Activated T-cell treated with anti-CD3 and anti-CD28 coated beads, Interleukin-2, amount 50 U/mL, for 4 hours (primary cell): ENCODE data around the gene APOBEC3H. TPM values are rescaled to one million over a fixed set of nuclear protein-coding genes. Genes with fewer than 3 reads are reported as not detected.

Source experiments
- ATAC-seq, 2 donors: fragments of 200-7000 bp; cut with Tn5 transposase; one replicate each; pipeline ENCODE4 v1.10.0; 2021
- DNase-seq: peaks from one replicate; pipeline ENCODE4 v3.0.0-alpha.2; 2020
- H3K27me3 Mint-ChIP-seq: one replicate; pipeline ENCODE4 v1.8.0; 2021; ENCODE audit warnings: low read depth, mixed read lengths
- H3K36me3 Mint-ChIP-seq: one replicate; pipeline ENCODE4 v1.8.0; 2022; ENCODE audit warnings: mixed read lengths; ENCODE audit not compliant: insufficient read depth
- H3K4me1 Mint-ChIP-seq: one replicate; pipeline ENCODE4 v1.8.0; 2021; ENCODE audit warnings: low read depth, mixed read lengths
- H3K4me3 Mint-ChIP-seq: one replicate; pipeline ENCODE4 v1.8.0; 2021; ENCODE audit warnings: mild to moderate bottlenecking, moderate library complexity, mixed read lengths
- H3K9me3 Mint-ChIP-seq: one replicate; pipeline ENCODE4 v1.8.0; 2021; ENCODE audit warnings: mixed read lengths
- total RNA-seq, 3 donors: library from RNA; stranded (reverse); gene quantifications; one replicate each; pipeline ENCODE4 v1.2.1, GENCODE V29; 2021

APOBEC3H gene
- total RNA-seq, 3 donors from 2014 or later = 0.79 to 0.82 TPM; not detected in 1

DNA sequence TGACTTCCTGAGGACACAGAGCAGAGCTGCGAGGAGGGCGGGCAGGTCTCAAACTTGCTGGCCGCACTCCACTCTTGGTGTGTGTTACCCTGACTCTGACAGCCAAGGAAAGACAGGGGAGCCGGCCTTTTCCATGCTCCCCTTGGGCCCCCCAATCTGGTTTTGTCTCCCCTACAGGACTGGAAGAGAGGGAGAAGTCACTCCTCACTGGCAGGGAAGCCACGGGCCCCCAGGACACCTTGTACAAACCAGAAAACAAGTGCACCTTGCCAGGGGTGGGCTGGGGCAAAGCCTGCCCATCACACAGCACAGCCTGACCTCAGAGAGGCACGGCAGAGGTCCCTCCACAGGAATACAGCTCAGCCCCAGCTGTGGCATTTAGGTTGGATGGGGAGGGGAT lies 35.2 kb downstream of the APOBEC3H start:
- DNase-seq = no peak
- H3K27me3 Mint-ChIP-seq = no peaks in the 10 kb centered on the region
- no peaks in the 10 kb centered on the region for H3K4me1 Mint-ChIP-seq
- H3K4me3 Mint-ChIP-seq = no peak overlapping the region
- no peaks in the 10 kb centered on the region for H3K9me3 Mint-ChIP-seq
- ATAC-seq = no peak
- H3K36me3 Mint-ChIP-seq = peaks cover 5% of the 10 kb centered on the region

DNA sequence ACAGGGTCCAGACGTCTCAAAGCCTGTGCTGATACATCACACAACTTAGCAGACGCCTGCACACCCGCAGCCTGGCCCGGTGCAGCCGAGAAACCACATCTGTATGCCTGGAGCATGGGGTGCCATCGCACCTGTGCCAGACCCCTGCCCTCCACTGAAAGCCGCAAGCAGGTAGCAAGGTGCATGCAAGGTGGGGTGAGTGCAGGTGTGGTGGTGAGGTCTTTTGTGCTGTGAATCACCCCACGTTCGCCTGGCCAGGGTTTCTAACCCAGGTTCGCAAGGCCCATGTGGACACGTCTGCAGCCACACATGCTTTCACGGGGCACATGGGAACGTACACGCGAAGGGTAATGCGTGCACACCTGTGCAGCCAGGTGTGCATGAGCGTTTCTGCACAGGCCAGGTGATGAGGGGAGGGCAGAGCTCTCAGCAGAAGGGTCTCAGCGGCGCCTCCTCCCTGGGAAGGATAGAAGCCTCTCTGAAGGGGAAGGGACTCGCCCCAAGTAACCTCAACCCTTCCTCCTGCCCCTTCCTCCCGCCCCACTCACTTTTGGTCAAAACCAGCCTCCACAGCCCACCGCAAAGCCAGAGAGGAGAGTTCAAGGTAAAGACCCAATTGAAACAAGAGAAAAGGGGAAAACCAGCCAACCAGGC lies 36.0 kb downstream of the APOBEC3H start:
- no peak for DNase-seq

DNA sequence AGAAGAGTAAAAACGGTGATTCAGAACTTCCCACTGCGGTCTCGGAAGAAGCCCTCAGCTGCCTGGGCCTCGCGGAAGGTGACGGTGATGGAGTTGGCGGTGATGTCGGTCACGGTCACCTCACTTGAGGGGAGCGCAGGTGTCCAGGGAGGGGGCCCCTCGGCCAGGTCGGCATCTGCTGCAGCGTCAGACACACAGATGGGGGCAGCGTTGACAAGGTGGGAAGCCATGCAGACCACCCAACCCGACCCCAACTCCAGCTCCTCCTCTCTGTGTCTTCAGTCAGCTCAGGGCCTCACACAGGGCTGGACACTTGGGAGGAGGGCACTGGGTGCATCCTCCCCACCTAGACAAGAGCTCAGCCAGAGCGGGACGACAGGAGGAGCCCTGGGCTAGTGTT lies 36.8 kb downstream of the APOBEC3H start:
- H3K4me1 Mint-ChIP-seq = no peaks in the 10 kb centered on the region
- peaks cover 5% of the 10 kb centered on the region for H3K36me3 Mint-ChIP-seq

More for the DNA sequence above, 36.0 kb downstream of the APOBEC3H start:
- no peak overlapping the region for H3K4me3 Mint-ChIP-seq
- no peak for ATAC-seq
- no peaks in the 10 kb centered on the region for H3K4me1 Mint-ChIP-seq
- no peaks in the 10 kb centered on the region for H3K27me3 Mint-ChIP-seq
- no peaks in the 10 kb centered on the region for H3K9me3 Mint-ChIP-seq
- H3K36me3 Mint-ChIP-seq = peaks cover 5% of the 10 kb centered on the region

DNA sequence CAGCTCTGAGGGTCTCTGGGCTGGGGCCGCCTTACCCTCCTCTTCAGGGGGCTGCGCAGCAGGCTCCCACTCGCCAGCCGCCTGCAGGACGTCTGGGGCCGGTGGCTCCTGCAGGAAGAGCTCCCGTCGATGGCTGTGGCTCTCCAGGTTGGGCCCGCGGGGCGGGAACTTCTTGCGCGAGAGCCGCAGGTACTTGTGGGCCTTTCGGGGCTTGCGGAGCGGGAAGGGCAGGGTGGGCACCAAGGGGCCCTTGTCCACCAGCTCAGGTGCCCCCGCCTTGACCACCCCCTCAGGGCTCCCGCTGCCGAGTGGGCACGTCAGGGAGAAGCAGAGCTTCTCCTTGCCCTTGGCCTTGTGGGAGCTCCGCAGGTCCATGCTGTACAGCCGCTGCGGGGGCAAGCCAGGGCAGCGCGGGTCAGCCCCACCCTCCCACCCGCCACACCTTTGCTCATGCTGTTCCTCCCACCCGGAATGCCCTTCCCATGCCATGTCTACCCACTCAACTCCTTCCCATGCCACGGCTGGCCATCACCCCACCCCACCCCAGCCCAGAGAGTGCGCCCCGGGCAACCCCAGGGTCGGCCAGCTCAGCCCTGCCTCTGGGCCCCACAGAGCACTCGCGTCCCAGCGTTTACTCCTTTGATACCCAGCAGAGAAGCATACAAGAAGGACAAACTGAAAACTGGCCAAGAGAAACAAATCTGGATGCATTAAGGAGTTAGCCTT lies 37.5 kb downstream of the APOBEC3H start:
- Mint-ChIP-seq H3K9me3 (no peaks in the 10 kb centered on the region), H3K4me1 (no peaks in the 10 kb centered on the region), H3K27me3 (no peaks in the 10 kb centered on the region), H3K4me3 (no peak overlapping the region), H3K36me3 (peaks cover 5% of the 10 kb centered on the region)
- ATAC-seq = no peak
- DNase-seq = no peak

More for the DNA sequence above, 36.8 kb downstream of the APOBEC3H start:
- no peak for DNase-seq
- Mint-ChIP-seq H3K4me3 (no peak overlapping the region), H3K9me3 (no peaks in the 10 kb centered on the region), H3K27me3 (no peaks in the 10 kb centered on the region)
- no peak for ATAC-seq

DNA sequence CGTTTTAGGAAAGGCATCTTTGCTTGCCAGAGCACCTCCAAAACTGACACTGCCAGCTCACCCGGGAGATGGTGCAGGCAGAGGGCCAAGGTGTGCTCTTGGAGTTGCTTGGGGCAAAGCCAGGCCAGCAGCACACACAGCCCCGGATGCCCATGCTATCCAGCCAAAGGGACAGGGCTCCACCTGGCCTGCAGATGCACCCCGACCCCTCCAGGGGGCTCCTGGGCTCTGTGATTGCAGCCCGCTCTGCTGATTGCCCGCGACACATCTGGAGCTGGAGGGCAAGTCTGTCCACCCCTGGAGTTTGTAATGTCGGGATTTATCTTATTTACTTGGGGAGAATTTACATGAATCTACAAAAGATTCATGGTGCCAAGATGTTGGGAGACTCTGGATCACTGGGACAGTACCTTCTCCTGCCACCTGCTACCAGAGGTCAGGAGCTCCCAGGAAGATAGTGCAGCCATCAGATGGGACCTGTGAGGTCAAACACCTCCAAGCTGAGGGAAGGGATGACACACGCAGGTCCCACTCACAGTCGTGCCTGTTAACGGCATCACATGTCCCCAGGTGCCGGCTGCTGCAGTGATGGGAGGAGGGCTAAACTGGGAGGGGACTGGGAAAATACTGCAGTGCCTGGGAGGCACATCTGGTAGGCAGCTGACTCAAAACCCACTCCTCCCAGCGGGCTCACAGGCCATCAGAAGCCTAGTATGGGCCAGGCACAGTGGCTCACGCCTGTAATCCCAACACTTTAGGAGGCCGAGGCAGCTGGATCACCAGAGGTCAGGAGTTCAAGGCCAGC lies 38.2 kb downstream of the APOBEC3H start:
- Mint-ChIP-seq H3K36me3 (peaks cover 5% of the 10 kb centered on the region), H3K27me3 (no peaks in the 10 kb centered on the region), H3K4me1 (peaks cover 3% of the 10 kb centered on the region), H3K9me3 (no peaks in the 10 kb centered on the region), H3K4me3 (no peak overlapping the region)
- ATAC-seq (peak; percentile 78 to 80), DNase-seq (peak; percentile 36)

DNA sequence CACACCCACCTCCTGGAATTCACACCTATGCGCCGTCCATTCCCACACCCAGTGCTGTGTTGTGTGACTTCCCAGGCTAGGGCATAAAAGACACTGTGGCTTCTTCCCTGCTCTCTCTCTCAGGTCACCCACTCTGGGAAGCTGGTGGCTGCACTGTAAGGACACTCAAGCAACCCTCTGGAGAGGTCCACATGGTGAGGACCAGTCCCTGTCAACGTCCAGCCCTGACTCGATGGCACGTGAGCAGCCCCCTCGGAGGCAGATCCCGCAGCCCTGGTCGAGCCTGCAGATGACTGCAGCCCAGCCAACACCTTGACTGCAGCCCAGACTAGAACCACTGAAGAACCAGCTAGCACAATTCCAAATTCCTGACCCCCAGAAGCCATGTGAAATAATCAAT lies 39.3 kb downstream of the APOBEC3H start:
- no peak overlapping the region for H3K4me3 Mint-ChIP-seq

DNA sequence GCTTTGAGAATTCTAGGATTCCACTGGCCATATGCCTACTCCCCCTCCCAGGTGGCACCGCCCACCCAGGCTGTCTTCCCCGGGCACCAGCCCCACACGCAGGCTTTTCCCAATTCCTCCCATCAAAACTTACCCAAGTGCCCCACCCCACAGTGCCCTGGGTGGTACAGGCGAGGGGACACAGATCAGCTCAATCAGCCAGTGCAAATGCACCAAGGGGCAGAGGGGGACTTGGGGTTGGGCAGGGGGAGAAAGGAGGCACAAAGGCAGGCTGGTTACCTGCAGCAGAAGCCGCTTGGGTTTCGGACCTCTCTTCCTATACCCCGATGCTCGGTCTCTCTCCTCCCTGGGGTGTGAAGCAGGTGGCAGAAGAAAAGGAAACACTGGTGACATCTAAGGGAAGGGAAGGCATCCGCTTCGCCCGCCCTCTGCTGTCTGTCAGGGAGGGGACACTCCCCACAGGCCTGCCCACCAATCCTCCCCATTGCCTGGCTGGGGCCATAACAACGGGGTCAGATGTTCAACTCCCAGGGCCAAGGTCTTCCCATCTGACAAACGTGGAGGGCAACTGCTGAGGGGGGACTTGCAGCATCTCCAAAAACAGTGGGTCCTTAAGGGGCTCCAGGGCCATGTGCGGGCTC lies 41.4 kb downstream of the APOBEC3H start:
- no peak for ATAC-seq
- peaks cover 3% of the 10 kb centered on the region for H3K4me1 Mint-ChIP-seq
- peaks cover 2% of the 10 kb centered on the region for H3K36me3 Mint-ChIP-seq
- H3K4me3 Mint-ChIP-seq = no peak overlapping the region
- no peaks in the 10 kb centered on the region for H3K9me3 Mint-ChIP-seq
- no peak for DNase-seq
- no peaks in the 10 kb centered on the region for H3K27me3 Mint-ChIP-seq

More for the DNA sequence above, 39.3 kb downstream of the APOBEC3H start:
- no peak for DNase-seq
- Mint-ChIP-seq H3K9me3 (no peaks in the 10 kb centered on the region), H3K4me1 (peaks cover 3% of the 10 kb centered on the region), H3K36me3 (peaks cover 2% of the 10 kb centered on the region), H3K27me3 (no peaks in the 10 kb centered on the region)
- no peak for ATAC-seq

DNA sequence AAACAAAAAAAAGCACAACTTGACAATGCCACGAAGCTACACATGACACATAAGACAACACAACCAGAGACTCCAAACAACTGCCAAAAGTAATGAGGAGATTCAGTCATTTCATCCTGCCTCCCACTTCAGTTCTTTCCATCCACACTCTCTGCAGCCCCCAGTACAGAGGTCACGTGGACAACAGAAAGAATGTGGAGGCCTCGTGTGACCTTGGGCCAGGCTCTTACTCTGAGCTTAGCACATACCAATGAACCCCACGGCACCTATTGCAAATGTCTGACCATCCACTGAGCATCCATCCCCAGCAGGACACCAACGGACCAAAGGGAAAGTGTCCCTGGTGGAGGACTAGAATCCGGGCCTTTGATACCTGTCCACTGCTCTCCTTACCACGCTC lies 42.9 kb downstream of the APOBEC3H start:
- ATAC-seq (no peak), DNase-seq (no peak)
- no peaks in the 10 kb centered on the region for H3K27me3 Mint-ChIP-seq
- H3K4me1 Mint-ChIP-seq = peaks cover 13% of the 10 kb centered on the region
- no peaks in the 10 kb centered on the region for H3K9me3 Mint-ChIP-seq
- H3K4me3 Mint-ChIP-seq = no peak overlapping the region
- peaks cover 2% of the 10 kb centered on the region for H3K36me3 Mint-ChIP-seq

DNA sequence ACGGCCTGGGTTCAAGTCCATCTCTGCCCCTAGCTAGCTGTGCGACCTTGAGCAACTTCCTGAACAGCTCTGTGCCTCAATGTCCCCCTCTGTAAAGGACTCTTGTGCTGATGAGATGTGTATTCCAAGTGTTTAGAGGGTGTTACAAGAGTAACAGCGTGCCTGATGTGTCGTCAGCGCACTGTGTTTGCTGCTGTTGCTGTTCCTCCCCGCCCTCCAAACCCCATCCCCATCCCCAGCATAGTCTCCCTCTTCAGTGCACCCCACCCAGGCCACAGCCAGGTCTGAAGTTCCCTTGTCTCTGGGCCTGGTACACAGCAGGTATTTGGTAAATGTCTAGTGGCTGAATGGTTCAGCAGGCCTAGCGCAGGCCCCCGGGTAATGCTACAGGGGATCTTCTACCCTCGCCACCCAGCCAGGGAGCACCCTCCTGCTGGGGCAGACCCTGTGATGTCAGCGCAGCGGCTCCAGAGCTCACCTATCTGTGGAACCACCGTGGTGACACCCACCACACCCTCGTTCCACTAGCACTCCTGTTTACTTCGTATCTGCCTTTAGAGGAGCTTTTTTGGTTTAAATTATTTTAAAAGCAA lies 45.1 kb downstream of the APOBEC3H start:
- H3K9me3 Mint-ChIP-seq = no peaks in the 10 kb centered on the region
- no peaks in the 10 kb centered on the region for H3K36me3 Mint-ChIP-seq
- ATAC-seq (no peak), DNase-seq (no peak)
- H3K27me3 Mint-ChIP-seq = no peaks in the 10 kb centered on the region
- H3K4me3 Mint-ChIP-seq = no peak overlapping the region
- peaks cover 25% of the 10 kb centered on the region for H3K4me1 Mint-ChIP-seq

DNA sequence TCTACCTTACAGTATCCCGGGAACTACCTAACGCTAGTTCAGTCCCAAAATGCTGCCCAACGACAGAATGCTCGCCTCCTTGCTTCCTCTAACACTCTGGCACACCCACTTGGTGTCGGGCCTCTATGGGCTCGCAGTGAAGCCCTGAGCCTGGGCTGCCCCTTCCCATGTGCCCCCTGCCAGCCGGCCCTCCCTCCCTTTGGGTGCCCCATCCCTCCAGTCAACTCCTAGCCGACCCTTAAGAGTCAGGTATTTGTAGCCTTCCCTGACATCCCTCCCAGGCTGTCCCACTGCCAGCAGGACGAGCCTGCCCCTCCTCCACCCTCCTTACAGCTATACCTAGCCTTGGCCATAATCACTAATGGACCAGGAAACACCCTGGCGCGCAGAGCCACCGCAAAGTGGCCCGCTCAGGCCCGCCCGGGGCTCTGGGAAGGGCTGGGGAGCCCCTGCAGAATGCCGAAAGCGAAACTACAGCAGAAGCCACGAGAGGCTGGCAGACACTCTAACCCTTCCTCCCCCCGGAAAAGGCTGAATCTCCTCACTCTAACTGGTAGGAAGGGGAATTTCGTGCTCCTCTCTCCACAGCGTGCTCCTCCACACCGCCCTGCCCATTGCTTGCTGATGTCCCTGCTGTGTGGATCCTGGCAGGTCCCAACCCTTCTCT lies 47.2 kb downstream of the APOBEC3H start:
- no peaks in the 10 kb centered on the region for H3K9me3 Mint-ChIP-seq
- peaks cover 41% of the 10 kb centered on the region for H3K4me1 Mint-ChIP-seq
- H3K36me3 Mint-ChIP-seq = no peaks in the 10 kb centered on the region
- H3K27me3 Mint-ChIP-seq = no peaks in the 10 kb centered on the region
- peak overlapping the region; percentile 88 for H3K4me3 Mint-ChIP-seq
- DNase-seq = peak; percentile 52
- peak; percentile 51 to 56 for ATAC-seq

DNA sequence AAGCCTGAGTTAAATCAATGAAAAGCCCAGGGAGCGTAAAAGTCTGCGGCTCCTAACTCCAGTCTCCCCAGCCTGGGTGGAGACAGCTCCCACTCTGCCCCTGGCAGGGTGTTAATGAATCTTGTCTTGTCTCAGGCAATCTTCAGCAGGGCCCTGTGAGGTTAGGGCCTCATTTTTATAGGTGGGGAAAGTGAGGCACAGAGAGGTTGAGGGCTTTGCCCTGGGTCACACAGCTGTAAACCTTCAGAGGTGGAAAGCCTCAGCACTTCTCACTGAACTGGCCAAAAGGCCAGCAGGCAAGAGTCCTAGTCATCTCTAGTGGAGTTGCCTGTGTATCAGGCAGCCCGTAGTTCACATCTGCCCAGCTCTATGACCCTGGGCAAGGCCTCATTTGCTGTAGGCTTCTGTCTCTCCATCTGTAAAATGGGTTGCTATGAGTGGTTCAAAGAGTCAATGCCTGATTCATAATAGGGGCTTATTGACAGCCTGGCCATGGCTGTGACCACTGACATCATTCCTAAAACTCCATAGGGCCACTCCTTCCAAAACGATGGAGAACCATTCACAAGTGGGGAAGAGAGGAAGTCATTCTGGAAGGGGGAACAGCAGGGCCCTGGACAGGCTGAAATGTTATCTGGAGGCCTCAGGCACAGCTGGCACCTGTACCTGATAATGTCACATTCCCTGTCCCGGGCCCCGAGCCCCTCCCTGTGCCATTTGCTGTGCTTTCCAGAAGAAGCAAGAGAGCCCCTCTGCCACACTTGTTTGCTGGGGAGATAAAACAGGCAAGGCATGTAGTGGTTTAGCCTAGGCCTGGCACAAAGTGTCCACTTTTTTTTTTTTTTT lies 49.4 kb downstream of the APOBEC3H start:
- ATAC-seq (no peak), DNase-seq (no peak)
- Mint-ChIP-seq H3K27me3 (no peaks in the 10 kb centered on the region), H3K4me1 (peaks cover 61% of the 10 kb centered on the region), H3K4me3 (peak overlapping the region; percentile 77), H3K9me3 (no peaks in the 10 kb centered on the region), H3K36me3 (peaks cover 2% of the 10 kb centered on the region)

DNA sequence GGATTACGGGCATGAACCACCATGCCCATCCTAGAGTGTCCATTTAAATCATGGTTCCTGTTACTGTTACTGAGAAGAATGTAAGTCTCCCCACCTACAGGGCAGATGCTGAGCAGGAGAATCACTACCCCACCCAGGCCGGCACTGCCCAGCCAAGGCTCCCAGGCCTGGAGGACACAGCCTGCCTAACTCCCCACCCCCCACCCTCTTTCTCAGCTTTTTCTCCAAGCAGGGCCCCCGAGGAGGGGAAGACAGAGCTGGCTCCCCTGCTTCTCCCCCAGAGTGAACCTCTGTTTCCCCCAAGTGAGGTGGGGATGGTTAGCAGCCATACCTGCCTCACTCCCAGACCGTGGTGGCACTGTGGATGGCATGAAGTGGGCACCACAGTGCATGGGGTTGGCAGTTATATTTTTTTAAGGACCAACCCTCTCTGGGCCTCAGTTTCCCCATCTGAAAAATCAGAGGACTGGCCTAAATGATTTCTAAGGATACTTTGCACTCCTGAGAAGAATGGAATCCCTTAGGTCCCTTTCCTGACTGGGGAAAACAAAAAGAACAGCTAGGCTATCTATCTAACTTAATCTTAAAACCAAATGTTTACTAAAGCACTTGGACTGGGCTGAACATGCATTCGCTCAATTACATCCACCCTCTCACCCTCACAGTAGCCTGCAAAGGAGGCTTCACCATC lies 50.4 kb downstream of the APOBEC3H start:
- no peak overlapping the region for H3K4me3 Mint-ChIP-seq
- H3K9me3 Mint-ChIP-seq = no peaks in the 10 kb centered on the region
- H3K36me3 Mint-ChIP-seq = peaks cover 2% of the 10 kb centered on the region
- no peaks in the 10 kb centered on the region for H3K27me3 Mint-ChIP-seq
- ATAC-seq (no peak), DNase-seq (no peak)
- H3K4me1 Mint-ChIP-seq = peaks cover 61% of the 10 kb centered on the region
